Subcutaneous abdominal adipose tissue (tissue), 5 donors: ENCODE results near the gene MLXIP.

Experiments used
- H3K27ac ChIP-seq: one replicate; pipeline ENCODE4 v1.7.0; 2013; ENCODE audit warnings: low read depth, mild to moderate bottlenecking, inconsistent platforms, low read length, moderate library complexity
- H3K27me3 ChIP-seq, 5 donors: one replicate each; pipeline ENCODE4 v1.7.0; 2013; ENCODE audit warnings: low read length in 5 of 5, inconsistent platforms in 1 of 5; ENCODE audit not compliant: control insufficient read depth in 5 of 5, insufficient read depth in 4 of 5
- H3K36me3 ChIP-seq, 5 donors: one replicate each; pipeline ENCODE4 v1.7.0; 2013; ENCODE audit warnings: low read length in 5 of 5; ENCODE audit not compliant: control insufficient read depth in 5 of 5, insufficient read depth in 5 of 5
- H3K4me1 ChIP-seq, 5 donors: one replicate each; pipeline ENCODE4 v1.7.0; 2013; ENCODE audit warnings: low read length in 5 of 5, mild to moderate bottlenecking in 3 of 5, moderate library complexity in 1 of 5; ENCODE audit not compliant: control insufficient read depth in 5 of 5, insufficient read depth in 5 of 5
- H3K4me3 ChIP-seq, 5 donors: one replicate each; pipeline ENCODE4 v1.7.0; 2013; ENCODE audit warnings: low read length in 5 of 5, low read depth in 1 of 5
- H3K9ac ChIP-seq, 5 donors: one replicate each; pipeline ENCODE4 v1.7.0; 2013; ENCODE audit warnings: low read length in 5 of 5, mild to moderate bottlenecking in 4 of 5, moderate library complexity in 3 of 5
- H3K9me3 ChIP-seq, 5 donors: one replicate each; pipeline ENCODE4 v1.7.0; 2013; ENCODE audit warnings: low read length in 5 of 5; ENCODE audit not compliant: control insufficient read depth in 5 of 5
- donor health status: healthy.
- donor health status: healthy.
- donor health status: healthy.
- donor health status: healthy.
- donor health status: healthy.

Gene MLXIP

DNA sequence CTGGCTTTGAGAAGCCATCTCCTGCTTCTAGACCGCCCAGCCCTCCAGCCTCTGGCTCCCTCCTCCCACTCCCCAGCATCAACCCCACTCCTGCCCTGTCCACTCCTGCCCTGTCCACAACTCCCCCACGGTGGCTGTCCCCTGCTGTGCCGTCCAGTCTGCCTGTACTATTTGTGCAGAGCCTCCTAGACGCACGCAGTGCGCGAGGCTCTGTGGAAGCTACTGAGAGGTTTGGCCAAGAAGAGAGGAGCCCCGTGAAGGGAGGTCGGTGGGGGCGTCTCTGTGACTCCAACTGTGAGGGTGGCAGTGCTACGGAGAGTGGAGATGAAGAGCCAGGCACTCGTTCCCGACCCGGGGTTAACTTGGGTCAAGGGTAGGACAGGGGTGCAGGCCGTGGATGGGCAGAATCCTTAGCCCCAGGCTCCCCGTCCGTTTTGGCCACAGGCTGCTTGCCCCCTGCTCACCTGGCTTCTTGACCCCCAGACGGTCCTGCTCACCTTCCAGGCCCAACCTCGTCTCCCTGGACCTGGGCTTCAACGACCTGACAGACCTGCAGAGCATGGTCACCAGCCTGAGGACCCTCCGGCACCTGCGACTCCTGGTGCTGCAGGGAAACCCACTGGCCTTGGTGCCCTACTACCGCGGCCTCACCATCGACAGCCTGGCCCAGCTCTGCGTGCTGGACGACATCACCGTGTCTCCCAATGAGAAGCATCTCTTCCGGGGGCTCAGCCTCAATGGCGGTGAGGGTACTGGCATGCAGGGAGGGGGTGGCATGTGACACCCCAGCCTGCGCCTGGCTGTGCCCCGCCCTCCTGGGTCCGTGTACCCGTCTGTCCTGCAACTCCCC lies 111.3 kb downstream of the MLXIP start:
- Histone ChIP-seq H3K4me3 (no peak overlapping the region), H3K27me3 (peaks cover 4 to 14% (median 5%) of the 10 kb centered on the region in 5 donors), H3K27ac (no peak overlapping the region), H3K4me1 (no peaks in the 10 kb centered on the region), H3K9ac (no peak overlapping the region), H3K36me3 (no peaks in the 10 kb centered on the region), H3K9me3 (no peaks in the 10 kb centered on the region)

GRCh38 chr12:122190842-122191668 lies 112.5 kb downstream of the MLXIP start:
- Histone ChIP-seq H3K9me3 (peaks cover 0 to 5% (median 0%) of the 10 kb centered on the region in 5 donors), H3K27me3 (peaks cover 4 to 14% (median 5%) of the 10 kb centered on the region in 5 donors), H3K36me3 (no peaks in the 10 kb centered on the region), H3K4me1 (no peaks in the 10 kb centered on the region), H3K4me3 (no peak overlapping the region), H3K9ac (no peak overlapping the region), H3K27ac (no peak overlapping the region)

DNA sequence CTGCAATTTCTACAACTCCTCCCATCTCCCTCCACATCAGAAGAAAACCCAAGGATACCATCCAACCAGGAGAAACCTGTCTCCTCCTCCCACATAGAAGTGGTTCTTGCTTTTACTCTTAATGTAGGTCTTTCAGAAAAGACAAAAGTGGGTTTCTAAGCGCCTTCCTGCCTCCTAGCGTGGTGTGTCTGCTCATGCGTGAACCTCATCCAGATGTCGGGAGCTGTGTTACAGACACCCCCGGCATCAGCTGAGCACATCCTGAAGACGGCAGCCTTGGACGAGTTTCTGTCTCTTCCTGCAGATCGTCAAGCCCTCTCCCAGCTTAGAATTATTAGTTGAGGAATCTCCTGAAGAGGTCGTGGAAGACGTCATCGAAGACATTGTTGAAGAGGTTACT lies 113.9 kb downstream of the MLXIP start:
- Histone ChIP-seq H3K4me1 (no peaks in the 10 kb centered on the region), H3K27me3 (peaks cover 4 to 18% (median 5%) of the 10 kb centered on the region in 5 donors), H3K4me3 (no peak overlapping the region), H3K27ac (no peak overlapping the region), H3K9ac (no peak overlapping the region), H3K36me3 (no peaks in the 10 kb centered on the region), H3K9me3 (peaks cover 0 to 5% (median 0%) of the 10 kb centered on the region in 5 donors)

DNA sequence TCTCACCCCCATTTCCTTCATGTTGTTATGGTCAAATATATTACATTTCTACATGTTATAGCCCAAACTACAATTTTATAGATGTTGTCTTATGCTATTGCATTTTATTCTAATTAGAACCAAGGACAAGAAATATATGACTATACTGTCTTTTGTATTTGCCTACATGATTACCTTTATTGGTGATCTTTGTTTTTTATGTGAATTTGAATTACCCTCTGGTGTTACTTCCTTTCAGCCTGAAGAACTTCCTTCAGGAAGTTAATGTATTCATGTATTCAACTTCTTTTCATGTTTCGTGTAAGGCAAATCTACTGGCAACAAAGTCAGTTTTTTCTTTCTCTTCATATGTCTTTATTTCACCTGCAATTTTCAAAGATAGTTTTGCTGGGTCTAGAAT lies 116.2 kb downstream of the MLXIP start:
- Histone ChIP-seq H3K27ac (no peak overlapping the region), H3K27me3 (peaks cover 4 to 19% (median 8%) of the 10 kb centered on the region in 5 donors), H3K9me3 (peaks cover 0 to 5% (median 0%) of the 10 kb centered on the region in 5 donors), H3K4me1 (no peaks in the 10 kb centered on the region), H3K36me3 (no peaks in the 10 kb centered on the region), H3K9ac (no peak overlapping the region), H3K4me3 (no peak overlapping the region)

- Histone ChIP-seq H3K27me3 (peaks cover under 1 to 19% (median 10%) of the 10 kb centered on the region in 5 donors), H3K27ac (no peak overlapping the region), H3K4me3 (no peak overlapping the region), H3K9me3 (peaks cover 0 to 5% (median 0%) of the 10 kb centered on the region in 5 donors), H3K36me3 (no peaks in the 10 kb centered on the region), H3K9ac (no peak overlapping the region), H3K4me1 (no peaks in the 10 kb centered on the region)
Observed at GRCh38 chr12:122195405-122195804, 116.8 kb downstream of the MLXIP start.
